C1 segment of cervical spinal cord (tissue), 14 donors: ENCODE data around the gene GRP.

Experiments used
- DNase-seq, 14 donors: peaks; one replicate each; lab custom pipeline; 2025; lab: John Stamatoyannopoulos, UW

GRP gene

DNA sequence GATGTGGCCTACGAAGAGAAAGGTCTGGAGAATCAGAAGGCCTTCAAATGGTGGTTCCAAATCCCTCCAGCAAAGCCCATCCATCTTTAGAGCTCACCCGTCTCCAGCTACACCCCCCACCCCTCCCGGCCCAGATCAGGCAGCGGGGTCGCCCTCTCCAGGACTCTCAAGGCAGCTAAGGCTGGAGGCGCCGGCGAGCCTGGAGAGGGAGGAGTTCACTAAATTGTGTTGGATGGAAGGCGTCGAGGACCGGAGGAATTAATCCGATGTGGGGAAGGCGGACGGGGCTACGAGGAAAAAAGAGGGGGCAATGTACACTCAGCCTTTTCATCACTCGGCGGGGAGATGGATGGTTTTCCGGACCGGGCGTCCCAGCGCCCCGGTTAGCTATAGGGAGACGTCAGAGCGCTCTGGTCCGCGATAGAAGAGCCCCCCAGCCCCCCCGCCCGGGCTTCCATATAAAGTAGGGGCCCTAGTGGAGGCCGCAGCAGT is at the start of gene GRP:
Gene GRP, plus strand, starts transcription at position 487 of the 492 bp plus-strand sequence. CDS start 108 bp downstream, outside the sequence.
- DNase-seq, result no peak

DNA sequence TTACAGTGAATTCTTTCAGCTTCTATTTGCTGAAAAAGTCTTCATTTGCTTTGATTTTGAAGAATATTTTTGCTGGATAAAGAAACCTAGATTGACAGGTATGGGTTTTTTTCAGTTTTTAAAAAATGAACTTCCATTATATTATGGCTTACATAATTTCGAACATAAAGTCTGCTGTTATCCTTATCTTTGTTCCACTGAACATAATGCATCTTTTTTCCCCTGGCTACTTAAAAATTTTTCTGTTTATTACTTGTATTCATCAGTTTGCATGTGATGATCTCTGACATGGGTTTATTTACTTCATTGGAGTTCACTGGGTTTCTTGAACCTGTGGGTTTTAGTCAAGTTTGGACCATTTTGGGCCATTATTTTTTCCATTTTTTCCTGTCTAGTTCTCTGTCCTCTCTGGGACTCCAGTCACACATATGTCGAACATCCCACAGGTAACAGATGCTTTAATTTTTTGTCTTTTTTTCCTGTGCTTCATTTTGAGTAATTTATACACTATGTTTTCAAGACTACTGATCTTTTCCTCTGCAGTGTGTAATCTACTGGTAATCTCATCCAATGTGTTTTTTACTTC is 47.2 kb upstream of the GRP start:
- no peak for DNase-seq

DNA sequence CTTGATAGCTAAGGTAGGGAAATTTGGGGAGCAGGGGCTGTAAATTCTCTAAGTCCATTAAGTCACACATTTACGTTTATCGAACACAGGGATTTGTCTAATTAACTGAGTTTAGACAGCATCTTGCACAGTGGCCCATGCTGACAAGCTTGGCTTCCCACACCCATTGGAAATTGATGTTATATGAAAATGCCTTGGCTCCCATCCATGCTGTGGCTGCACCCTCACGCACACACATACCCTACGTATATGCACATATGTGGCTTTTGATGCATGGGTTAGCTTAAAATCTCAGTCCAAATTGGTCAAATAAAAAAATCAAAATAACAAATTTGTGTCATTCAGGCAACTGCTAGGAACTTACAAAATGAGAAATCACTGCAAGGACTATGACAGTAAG is 42.5 kb upstream of the GRP start:
- DNase-seq, result no peak

DNA sequence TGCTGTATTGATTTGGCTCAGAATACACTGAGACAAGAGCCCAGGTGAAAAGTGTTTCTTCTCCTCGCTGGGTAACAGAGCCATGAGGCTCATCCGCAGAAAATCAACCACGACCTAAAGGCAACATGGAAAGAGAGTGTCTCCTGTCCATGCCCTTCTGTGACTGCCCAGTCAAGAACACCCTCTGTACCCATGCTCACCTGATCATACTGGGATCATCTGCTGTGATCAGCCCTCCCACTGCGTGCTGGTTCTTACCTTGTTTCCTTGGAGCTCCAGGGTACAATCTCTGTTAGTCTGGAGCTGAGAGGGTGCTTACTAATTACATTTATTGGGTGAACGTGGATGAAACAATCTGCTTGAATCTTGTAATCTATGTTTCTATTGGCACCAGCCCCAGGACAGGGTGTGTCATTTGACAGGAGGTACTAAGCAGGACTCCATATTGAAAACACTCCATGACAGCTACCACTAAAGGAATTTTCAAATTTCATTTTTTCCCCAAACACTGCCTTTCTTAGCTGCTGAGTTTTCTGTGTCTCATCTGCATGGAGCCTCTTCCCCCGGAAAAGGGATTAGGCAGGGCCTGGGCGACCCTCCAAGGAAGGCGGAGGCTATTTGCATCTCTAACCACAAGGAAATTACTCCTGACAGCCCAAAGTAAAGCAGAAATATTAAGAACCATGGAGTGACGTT is 39.7 kb upstream of the GRP start:
- no peak for DNase-seq

DNA sequence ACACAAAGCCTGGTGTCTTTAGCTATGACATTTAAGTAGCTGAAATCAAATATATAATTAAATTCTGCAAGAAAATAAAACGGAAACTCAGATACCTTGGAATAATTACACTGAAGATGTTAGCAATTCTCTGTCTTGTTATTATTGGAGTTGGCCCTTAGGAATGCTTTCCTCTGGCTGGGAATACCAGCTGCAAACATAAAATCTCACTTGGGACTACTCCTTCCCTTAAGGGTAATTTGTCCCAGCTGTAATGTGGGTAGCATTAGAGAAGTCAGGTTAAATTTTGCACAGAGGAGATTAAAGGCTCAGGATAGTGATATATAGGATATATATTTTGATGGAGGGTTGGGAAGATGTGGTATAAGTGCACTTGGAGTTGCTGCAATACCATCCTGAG is 37.3 kb upstream of the GRP start:
- no peak for DNase-seq

DNA sequence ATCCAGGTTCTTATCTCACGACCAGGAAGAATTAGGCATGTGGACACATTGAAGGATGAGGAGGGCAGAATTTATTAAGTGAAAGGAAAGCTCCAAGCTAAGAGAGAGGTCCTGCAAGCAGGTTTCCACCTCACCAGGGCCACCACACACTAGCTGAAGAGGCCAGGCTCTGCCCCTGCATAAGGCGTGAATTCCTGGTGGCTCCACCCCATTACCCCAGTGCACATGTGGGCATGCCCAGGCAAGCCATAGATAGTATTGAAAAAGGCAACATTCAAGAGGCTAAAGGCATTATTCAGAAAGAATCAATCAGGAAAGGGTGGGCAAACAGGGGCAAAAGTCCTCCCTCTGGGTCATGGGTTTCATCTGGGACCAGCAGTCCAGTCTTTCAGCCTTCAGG is 30.9 kb upstream of the GRP start:
- DNase-seq, result no peak

DNA sequence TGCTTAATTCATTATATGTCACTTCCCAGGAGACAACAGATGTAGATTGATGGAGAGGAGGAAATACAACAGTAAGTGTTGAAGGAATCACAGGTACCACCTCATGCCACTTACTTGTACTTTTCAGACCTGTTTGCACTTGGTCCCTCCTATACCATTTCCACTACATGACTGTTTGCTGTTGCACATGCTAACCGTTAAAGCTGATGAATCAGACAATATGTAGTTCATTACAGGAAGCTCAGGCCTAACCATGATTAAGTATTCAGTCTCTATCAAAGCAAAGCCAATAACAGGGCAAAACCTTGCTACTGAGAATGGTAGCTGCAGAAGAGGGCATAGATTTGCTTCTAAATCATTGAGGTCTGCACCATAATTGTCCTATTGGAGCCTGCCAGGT is 30.2 kb upstream of the GRP start:
- no peak for DNase-seq

DNA sequence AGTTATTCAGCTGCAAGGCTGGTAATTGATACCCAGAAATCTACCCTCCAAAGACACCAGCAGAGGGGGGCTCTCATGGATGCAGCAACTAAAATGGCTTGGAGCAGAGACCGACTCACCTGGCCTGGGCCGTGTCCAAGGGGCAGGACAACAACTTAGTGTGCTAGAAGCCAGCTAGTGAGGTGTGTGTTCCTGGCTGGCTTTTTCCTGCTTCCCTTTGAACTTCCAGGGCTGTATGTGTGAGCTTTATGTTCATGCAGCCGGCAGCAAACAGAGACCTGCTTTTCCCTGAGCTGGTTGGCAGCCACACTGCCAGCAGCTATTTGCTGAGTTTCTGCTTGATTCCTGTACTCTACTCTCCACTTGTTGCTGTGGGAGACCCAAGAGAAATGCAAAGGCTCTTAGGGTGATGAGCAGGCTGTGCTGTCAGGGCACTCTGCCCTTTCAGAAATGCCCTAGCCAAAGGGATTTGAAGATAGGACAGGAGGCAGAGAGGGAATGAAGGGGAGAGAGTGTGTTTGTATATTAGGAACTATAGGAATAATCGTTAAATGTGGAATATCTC is 23.7 kb upstream of the GRP start:
- no peak for DNase-seq

DNA sequence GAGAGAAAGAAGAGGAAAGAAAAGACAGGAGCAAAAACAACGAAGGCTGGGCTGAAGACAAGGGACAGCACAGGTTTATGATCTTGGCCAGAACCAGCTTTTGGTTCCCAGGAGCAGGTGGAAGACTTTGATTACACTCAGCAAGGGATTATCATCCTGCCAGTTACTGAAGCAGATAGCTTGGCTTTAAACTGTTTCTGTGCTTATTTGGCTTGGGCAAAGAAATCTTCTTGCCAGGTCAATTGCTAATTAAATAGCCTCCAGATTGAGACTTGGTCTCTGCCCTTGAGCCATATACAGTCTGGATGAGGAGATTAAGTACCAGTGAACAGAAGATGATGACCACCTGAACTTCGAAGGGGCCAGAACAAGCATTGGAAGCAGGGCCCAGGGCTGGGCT is 22.3 kb upstream of the GRP start:
- peak in 1 of 14 donors; percentile 8 for DNase-seq

DNA sequence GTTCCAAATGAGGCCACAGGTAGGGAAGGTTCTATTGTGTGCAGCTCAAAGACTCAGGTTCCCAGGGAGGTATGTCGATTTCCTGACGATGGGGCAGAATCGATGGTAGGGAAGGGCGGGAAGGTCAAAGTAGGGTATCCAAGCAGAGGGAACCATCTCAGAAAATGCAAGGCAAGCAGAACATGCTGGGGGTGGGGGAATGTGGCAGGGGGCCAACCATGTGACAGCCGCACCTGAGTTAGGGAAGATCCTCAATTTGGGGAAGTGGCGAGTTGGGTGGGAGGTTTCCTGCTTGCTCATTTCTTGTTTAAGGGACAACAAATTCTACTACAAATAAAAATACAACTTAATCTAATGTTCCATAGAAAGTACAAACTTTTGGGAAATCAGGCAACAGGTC is 21.7 kb upstream of the GRP start:
- DNase-seq, result no peak

DNA sequence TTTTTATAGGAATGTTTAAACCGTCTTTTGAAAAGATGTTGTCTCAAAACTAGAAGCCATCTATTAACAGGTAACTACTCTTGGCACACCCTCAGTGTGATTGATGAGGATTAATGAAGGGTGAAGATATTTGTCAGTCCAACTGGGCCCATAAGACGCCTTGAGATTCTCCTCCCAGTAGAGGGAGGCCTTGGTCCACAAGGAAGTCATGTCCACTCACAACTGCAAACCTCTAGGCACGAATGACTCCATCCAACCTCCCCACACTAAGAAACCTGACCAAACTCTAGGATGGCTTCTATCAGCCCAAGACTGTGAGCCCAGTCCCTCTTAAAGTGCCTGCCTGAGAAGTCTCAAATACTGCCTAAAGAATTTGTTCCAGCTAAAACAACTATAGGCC is 19.2 kb upstream of the GRP start:
- no peak for DNase-seq

DNA sequence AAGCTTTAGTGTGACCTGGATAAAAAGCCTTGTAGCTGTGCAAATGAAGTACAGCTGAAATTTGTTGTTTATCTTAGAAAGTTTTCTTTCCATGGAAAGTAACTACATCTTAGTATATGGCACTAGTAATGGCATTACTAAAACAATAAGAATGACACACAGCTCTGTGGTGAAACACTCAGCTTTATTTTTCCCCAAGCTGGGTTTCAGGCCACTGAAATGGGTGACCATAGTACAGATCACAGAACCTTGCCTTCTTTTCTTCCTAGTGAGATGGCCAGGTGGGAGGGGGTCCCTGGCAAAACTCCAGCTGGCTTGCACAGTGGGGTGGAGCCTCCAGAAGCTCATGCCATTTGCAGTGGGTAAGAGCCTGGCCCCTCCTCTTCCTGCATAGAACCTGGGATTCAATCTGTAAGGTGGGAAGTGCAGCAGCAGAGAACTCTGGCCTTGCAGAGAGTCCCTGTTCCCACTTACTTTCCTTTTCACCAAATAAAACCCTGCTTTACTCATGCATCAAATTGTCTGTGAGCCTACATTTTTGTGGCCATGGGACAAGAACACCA is 17.6 kb upstream of the GRP start:
- DNase-seq, result no peak

DNA sequence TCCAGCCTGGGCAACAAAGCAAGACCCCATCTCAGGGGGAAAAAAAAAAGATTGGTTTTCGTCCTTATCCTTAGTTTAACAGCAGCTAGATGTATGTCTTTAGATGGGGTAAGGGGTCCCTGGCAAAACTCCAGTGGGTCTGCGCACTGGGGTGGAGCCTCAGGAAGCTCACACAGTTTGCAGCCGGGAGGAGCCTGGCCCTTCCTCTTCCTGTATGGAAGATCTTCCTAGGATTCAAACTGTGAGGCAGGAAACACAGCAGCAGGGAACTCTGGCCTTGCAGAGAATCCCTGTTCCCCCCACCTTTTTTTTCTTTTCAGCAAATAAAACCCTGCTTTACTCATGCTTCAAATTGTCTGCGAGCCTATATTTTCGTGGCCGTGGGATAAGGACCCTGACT is 12.5 kb upstream of the GRP start:
- no peak for DNase-seq

DNA sequence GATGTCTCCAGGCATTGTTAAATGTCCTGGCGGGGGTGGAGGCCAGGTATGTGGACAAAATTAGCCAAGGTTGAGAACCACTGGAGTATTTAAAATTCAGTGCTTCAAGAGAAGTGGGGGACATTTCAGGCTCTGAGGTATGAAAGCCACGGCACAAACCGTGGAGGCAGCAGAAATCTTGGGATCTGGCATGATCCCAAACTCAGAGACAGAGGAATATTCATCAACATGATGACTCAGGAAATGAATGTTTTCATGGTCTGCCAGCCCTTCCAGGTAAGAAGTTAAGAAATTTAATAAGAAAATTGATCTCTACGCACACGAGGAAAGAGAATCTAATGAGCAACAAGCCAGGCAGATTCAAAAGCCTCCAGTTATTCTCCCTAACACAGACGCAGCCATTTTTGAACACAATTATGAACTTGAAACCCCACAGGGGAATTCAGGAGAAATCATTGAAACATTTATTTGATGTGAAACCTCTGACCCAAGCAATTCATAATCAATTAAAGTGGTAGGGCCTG is 11.3 kb upstream of the GRP start:
- DNase-seq, result no peak

DNA sequence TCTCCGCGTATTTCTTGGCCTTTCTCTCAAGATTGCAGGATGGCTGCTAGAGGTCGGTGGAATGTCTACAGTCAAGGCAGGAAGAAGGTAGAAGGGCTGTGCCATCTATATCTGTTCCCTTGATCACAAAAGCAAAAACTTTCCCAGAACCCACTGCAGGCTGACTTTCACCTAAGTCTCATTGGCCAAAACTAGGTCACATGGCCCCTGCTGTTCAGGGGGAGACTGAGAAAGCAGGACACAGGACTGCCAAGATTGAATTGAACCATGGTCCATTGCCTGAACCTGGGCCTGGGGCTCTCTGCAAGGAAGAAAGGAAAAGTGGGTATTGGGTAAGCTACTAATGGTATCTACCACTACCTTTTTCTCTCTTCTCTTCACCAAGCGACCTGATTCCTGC is 9.7 kb upstream of the GRP start:
- no peak for DNase-seq

DNA sequence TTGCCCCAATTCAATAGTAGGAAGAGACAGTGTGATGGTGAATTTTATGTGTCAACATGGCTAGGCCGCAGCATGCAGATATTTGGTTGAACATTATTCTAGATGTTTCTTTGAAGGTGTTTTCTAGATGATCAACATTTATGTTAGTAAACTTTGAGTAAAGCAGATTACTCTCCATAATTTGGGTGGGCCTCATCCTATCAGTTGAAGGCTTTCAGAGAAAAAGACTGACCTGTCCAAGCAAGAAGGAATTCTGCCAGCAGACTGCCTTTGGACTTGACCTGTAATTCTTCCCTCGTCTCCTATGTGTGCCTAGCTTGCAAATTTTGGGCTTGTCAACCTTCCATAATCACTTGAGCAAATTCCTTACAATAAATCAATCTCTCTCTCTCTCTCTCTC is 8.3 kb upstream of the GRP start:
- no peak for DNase-seq

DNA sequence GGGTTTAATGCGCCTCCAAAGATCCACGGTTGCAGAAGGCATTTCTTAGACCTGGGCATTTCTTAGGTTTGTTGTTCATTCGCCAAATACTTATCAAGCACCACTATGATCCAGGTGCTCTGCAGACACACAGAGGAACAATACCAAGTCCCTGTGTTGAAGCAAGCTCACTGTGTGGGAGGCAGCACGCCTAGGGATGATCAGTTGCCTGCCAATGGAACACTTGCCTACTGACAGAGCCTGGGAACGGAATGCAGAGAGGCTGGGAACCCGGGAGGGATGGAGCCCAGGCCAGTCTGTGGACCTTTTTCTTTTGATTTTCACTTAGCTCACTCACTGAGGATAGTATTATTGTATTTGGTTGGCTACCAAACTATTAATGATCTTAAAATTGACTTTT is 1.9 kb upstream of the GRP start:
- no peak for DNase-seq

DNA sequence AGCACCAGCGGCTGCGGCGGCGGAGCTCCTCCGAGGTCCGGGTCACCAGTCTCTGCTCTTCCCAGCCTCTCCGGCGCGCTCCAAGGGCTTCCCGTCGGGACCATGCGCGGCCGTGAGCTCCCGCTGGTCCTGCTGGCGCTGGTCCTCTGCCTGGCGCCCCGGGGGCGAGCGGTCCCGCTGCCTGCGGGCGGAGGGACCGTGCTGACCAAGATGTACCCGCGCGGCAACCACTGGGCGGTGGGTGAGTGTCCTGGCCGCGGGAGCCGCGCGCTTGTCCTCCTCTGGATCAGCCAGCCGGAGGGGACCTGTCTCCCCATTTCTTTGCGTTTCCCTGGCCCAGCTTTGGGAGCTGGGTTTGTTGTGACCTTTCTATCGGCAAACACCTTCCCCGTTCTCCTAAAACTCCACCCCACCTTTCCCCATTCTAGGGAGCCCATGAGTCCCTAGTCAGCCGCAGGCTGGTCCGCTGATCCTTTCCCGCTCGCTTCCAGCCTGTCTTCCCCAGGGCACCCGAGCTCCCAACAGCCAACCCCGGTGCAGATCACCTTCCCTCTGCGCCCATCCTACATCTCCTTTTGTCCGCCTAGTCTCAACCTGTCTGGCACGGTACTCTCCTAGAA is 316 bp downstream of the GRP start:
- DNase-seq, result no peak

DNA sequence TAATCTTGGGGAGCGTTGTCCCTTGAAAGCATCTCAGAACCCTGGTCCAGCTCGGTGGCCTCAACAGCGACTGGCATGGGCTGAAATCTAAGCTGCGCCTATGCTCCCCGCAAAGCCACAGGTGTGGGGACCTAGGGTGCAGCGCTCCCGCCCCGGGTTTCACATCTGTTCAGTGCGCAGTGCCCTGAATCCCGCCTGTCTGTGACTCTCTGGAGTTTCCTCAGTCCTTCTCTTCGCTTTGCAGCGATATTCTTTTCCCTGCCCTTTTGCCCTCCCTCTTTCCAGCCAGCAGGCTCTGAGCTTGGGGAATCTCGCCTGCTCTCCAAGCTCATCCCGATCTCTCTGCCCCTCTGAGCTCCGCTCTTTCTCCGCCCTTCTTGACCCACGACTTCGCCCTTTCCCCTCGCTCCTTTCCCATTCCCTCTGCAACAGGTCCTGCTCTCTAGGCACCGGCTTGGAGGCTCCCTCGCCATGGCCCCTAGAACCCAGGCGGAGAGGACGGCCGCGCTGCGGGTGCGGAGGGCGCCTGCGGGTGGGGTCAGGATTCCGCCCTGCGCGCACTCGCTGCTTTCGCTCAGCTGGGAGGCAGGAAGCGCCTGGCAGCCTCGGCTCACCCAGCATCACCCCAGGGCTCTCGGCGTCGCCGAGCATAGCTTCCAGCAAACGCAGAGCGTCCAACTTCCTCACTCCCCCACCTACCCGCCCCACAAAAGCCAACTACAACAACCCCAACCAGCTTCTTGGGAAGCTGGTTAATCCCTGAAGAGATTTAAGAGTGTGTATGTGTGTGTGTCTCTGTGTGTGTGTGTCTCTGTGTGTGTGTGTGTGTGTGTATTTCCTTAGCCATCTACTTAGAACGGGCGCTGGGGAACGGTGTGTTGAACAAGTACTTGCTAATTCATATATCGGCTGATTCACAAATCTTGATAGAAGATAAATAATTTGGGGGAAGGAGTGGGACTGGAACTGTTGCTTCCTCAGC is 1.1 kb downstream of the GRP start:
- no peak for DNase-seq

DNA sequence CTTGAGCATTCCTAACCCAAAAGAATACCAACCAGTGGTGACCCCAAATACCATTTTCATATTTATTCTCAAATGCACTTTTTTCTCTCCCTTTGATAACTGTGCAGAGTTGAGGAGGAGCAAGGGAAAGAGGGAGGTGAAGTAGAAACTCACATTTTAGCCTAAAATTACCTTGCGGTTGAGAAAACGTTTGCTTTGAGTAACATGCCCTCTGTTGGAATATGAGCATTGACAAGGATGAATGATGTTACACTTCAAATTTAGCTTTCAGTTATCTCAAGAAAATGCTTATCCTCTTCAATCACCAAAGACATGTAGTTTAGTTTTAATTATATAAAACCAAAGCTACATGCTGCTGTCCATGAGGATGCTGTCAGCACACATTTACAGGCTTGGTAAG is 2.4 kb downstream of the GRP start:
- no peak for DNase-seq

DNA sequence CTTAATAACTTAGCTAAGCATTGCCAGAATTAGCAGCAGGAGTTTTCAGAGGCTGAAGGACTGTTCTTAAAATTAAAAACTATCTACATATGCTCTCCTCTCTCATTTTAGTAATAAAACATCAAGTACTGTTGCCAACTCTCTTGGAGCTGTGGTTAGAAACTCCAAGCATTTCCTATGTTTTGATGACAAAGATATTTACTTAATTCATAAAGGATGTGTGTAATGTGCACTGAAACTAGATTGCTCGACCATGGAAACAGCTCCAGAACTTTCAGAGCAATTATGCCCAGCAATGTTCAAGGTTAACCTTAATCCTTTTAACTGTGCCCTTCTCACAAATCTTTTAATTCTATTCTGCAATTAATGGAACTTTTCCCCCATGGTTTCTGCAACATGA is 8.4 kb downstream of the GRP start:
- no peak for DNase-seq
